ENCODE results near the gene JAZF1.
"Not testable (repeated sequence)": the region's sequence is repeated elsewhere in the genome, so short reads cannot be mapped to it uniquely, and the experiment has no call there.

JAZF1 gene

DNA sequence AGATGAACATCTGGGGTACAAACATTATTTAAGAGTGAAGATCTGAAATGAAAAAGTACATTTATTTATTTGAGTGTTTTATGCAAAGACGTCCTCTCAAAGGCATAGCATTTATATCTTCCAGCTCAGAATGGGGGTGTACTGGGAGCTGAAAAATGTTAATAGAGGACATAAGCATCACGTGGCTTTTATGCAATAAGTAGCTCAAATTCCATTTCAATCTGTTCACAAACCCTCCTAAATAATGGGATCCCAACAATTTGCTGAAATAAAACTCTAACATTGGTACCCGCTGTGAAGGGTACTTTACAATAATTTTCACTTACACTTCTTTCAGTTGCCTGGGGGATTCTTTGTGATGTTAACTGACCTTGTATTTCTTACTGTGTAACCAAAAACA, 268.7 kb downstream of the JAZF1 start:
- no peak for DNase-seq (ENCODE audit: low read depth)

- no peak for DNase-seq (ENCODE audit: low read depth)
These were observed 270.3 kb downstream of the JAZF1 start for GRCh38 chr7:27910326-27910725.

DNA sequence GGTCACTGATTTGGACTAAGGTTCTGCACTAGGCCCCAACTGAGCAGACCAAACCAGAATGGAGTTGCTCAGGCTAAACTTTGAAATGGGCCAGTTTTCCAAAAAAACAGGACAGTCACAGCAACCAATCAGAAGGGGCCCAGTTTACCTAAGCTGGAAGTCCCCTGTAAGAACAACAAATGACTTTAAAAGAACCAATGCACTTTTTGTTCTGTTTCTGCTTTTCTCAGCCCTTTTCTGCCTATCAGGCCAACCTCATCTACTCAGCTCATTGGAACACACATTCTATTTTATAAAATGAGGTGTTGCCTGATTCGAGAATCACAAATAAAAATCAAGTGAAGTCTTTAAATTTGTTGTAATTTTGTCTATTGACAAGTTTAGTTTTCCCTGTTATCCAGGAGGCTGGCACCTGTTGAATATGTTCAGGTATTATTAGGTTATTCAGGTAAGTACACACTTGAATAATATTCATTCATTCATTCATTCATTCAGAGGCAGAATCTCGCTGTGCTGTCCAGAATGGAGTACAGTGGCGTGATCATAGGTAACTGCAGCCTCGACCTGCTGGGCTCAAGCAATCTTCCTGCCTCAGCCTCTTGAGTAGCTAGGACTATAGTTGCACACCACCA, 271.9 kb downstream of the JAZF1 start:
- DNase-seq (ENCODE audit: low read depth), result no peak

DNA sequence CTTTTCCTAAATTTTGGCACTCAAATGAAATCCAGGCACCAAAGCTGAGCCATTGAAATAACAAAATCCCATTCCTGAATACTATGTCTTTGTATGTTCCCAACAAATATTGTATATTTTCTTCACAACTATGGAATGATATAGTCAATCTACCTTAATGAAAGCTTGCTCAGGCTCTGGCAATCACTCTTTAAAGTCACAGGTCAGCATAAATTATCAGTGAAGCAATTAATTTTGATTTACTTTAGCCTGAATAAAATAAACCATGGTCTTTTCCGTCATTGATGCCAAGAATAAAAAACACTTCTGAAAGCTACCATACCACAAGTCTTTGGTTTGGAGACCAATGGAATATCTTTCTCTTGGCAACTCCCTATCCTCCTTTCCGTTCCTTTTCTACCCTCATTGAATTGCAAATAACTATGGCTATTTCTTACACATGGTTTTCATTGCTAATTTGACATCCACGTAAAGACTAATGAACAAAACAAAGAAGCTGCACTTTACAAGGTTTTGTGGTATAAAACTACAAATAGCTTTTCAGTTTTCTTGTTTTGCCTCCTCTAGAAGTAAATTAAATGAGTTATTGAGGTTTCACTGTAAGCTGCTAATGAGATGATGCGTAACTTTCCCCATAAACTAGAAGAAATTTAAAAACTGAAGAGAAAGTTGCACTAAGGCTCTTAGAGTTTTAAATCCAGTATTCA, 274.1 kb downstream of the JAZF1 start:
- DNase-seq (ENCODE audit: low read depth), result no peak

GRCh38 chr7:27905951-27906350, 274.6 kb downstream of the JAZF1 start:
- DNase-seq (ENCODE audit: low read depth), result no peak

DNA sequence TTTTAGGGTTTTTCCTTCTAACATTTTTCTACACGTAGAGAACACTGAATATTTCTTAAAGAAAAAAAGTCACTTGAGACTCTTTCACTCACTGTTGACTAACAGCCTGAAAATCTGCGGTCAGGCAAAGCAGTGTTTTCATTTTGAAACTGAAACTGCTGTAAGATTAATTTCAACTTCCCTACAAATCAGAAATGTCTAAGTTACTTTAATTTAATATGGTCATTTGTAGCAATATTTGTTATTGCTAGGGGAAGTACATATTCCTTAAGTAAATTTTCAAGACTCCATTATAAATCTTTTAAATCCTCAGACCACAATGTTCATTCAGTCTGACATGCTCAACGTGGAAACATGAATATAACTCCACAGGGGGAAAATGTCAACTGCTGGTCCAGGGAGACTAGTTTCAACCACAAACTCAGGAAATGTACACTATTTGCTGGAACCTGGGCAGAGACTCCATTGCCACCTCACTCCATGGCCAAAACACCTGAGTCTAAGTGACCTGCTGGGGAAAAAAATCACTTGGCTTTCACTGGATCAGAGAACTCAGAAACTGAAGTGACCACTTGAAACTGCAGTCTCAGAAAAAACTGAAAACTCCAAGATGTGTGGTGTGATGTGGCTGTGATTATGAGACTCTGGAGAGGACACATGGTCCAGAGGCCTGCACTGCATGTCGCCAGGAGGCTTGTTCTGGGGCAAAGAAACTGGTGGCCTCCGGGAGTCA, 279.4 kb downstream of the JAZF1 start:
- DNase-seq (ENCODE audit: low read depth), result no peak

- no peak for DNase-seq (ENCODE audit: low read depth)
These were observed 280.6 kb downstream of the JAZF1 start for GRCh38 chr7:27900006-27900405.

GRCh38 chr7:27899601-27900000, 281.0 kb downstream of the JAZF1 start:
- DNase-seq (ENCODE audit: low read depth), result no peak

DNA sequence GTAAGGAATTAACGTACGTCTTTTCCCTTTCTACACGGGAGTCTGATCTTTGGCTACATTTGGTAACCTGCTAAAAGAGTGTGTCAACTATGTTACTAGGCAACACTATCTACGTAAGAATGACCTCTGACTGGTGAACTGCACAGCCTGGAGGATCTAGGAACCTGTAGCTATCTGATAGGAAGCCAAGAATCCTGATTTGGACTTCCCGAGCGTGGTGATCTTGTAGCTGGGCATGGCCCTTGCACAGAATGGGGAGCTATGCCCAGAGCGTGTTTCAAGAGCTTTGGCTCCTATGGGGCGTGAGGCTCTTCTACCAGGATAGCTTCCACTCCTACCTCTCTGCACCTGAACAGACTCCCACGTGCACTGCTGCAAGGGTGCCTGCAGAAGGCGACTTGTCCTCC, 283.2 kb downstream of the JAZF1 start:
- no peak for DNase-seq (ENCODE audit: low read depth)

DNA sequence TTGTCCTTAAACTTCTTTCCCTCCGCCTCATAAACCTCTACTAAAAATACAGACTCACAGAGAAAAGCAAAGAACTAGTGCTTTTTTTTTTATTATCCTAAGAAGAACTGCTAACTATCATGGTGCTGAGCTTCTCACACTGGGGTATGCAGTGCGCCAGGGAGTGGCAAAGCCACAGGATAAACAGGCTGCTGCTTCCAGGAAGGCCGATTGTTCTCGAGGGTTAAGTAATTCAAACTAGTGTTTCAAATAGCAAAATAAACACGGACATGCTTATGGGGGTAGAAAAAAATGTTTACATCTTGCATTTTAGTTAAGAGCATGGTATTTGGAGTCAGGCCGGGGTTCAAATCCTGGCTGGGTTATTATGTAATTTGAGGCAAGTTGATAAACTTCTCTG, 283.6 kb downstream of the JAZF1 start:
- DNase-seq (ENCODE audit: low read depth), result no peak

DNA sequence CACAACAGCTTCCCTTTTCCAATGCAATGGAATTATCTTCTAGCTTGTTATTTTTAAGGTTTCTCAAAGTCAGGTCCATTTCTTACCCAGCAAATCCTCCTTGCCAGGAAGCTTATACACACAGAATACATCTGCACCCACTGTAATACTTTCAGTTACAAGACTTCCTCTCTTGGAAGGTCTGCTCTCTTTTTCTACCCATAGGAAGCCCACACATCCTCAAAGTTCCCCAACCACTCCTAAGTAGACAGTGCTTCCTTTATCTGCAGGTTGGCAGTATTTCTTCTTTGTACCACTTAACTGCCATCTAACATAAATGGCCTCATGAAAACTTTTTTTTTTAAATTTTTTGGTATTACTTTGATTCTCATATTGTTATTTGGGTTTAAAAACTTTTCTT, 285.0 kb downstream of the JAZF1 start:
- DNase-seq (ENCODE audit: low read depth), result no peak

DNA sequence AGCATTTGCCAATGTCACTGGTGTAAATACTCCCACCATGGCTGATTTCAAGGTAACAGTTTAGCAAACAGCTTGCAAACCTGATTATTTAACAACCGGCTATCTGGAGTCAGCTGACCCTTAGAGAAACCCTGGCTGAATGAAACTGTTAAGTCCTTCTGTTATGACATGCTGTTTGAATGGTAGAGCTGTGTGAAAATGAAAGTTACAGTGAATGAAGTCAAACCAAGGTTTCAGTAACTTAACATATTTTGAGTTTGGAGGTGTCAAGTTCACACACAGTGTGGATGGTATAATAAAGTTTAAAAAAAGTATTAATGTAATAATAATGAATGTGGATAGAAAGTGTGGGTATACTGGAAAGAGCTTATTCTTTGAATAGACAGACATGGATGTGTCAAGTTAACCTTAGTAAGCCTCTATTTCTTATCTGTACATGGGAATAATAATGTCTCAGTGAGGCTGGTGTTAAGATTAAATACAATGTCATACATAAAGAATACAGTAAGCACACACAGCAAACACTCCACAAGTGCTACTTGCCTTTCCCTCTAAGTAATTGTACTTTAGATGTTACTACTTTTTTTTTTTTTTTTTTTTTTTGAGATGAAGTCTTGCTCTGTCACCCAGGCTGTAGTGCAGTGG, 290.3 kb downstream of the JAZF1 start:
- no peak for DNase-seq (ENCODE audit: low read depth)

GRCh38 chr7:27889800-27890199, 290.8 kb downstream of the JAZF1 start:
- no peak for DNase-seq (ENCODE audit: low read depth)

DNA sequence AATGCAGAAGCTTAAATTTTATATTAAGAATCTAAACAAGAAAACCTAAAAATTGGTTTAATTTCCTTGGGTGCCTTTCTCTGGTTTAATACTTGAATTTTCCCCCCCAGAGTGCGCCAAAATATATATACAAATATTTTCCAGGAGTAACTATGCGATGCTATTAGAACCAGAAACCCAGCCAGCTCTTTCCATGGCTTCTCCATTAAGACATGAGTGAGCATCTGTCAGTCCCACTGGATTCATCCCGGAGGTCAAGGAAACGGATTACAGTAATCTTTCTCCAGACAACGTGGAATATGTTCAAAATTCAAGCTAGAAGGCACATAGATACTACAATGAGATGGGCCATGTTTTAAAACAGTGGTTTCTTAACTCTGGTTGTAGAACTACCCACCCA, 291.9 kb downstream of the JAZF1 start:
- DNase-seq (ENCODE audit: low read depth), result no peak

DNA sequence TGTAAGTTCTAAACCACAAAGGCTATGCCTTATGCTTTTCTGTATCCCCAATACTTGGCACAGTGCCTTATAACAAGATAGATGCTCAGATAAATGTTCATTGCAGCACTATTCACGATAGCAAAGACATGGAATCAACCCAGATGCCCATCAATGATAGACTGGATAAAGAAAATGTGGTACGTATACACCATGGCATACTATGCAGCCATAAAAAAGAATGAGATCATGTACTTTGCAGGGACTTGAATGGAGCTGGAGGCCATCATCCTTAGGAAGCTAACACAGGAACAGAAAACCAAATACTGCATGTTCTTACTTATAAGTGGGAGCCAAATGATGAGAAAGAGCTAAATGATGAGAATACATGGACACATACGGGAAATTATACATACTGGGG, 293.9 kb downstream of the JAZF1 start:
- not testable (repeated sequence) for DNase-seq (ENCODE audit: low read depth)

DNA sequence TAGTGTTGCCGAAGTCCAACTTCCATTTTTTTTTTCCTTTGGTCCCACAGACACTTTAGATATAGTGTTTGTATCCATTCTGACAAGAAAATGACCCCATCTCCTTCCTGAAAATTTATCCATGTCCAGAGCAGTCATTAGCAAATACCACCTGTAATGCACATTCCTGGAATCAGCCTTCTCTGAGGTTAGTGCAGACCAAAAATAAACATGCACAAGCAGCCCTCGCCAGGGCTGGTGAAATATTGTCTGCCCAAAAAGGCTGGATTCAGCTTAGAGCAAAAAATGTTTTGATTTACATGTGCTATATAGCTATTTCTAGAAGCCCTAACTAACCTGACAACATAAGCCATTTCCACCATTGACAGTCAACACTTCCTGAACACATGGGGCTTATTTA, 294.9 kb downstream of the JAZF1 start:
- no peak for DNase-seq (ENCODE audit: low read depth)

GRCh38 chr7:27883696-27884095, 296.9 kb downstream of the JAZF1 start:
- DNase-seq (ENCODE audit: low read depth), result no peak

DNA sequence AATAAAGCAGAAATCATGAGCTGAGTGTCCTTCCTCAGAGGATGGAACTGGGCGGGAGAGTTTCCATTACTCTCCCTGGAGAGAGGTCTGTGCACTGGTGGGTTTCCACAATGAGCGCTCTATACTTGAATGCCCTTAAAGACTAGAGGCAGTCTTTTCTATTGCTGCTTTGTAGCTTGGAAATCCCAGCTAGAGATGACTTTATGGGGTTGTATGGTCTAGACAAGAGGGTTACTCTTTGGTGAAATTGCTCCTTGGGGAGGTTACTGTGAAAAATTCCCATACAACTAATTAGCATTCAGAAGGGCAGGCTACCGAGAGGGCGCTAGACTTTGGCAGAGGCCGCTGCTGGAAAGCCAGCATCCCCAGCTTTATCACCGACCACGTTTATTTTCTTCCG, 303.8 kb downstream of the JAZF1 start:
- no peak for DNase-seq (ENCODE audit: low read depth)

GRCh38 chr7:27875832-27876231, 304.8 kb downstream of the JAZF1 start:
- DNase-seq (ENCODE audit: low read depth), result no peak

GRCh38 chr7:27875061-27875460, 305.5 kb downstream of the JAZF1 start:
- no peak for DNase-seq (ENCODE audit: low read depth)

GRCh38 chr7:27873981-27874957, 306.3 kb downstream of the JAZF1 start:
- no peak for DNase-seq (ENCODE audit: low read depth)
